Mucosa of descending colon (tissue), 3 donors: ENCODE data around the gene EDEM1. TPM values are rescaled to one million over a fixed set of nuclear protein-coding genes. Genes with fewer than 3 reads are reported as not detected.

Experiments
- ATAC-seq: fragments of 200-7000 bp; cut with Tn5 transposase; one replicate; pipeline ENCODE4 v1.9.1; 2020; ENCODE audit warnings: mild to moderate bottlenecking, moderate library complexity
- DNase-seq, 3 donors: peaks; one replicate each; pipeline ENCODE4 v3.0.0-alpha.2; 2020
- H3K36me3 ChIP-seq: fragments of 200-600 bp; one replicate; pipeline ENCODE4 v1.8.0; 2021; ENCODE audit warnings: low read depth, mild to moderate bottlenecking
- H3K4me1 ChIP-seq: fragments of 200-600 bp; one replicate; pipeline ENCODE4 v1.8.0; 2021; ENCODE audit warnings: low read depth, mild to moderate bottlenecking
- H3K4me3 ChIP-seq: fragments of 200-600 bp; one replicate; pipeline ENCODE4 v1.8.0; 2021; ENCODE audit warnings: mild to moderate bottlenecking
- H3K9me3 ChIP-seq: fragments of 200-600 bp; one replicate; pipeline ENCODE4 v1.8.0; 2021; ENCODE audit warnings: mild to moderate bottlenecking
- CTCF ChIP-seq: fragments of 200-600 bp; IDR thresholded peaks from one replicate; pipeline ENCODE4 v1.8.0; 2022; ENCODE audit warnings: antibody characterized with exemption, mild to moderate bottlenecking
- intact Hi-C, 2 donors: fragments of 100-400 bp; cut with DNase I in 1 of 2; cut with micrococcal nuclease in 1 of 2; formaldehyde crosslinking; loops; one replicate each; pipeline versions ENCODE4 v1.11.0 to v1.11.1; 2022; cut with DNase I, micrococcal nuclease
- total RNA-seq, 3 donors: library from RNA; stranded (reverse); fragmentation: NEBNext Ultra II Directional in 2 of 3; extraction: Animal tissue kit (Norgen Biotek cat#: 25700) in 2 of 3; gene quantifications; one replicate each; pipeline versions ENCODE4 v1.2.1 to v1.2.4, GENCODE V29; 2021 to 2023
- donor health status: DM: no; HTN: no; CAD: no; lungs with moderate emphysema.
- donor health status: DM: no; HTN: no; CAD: no.
- donor health status: DM: no; HTN: yes; CAD: no.

EDEM1 gene
- total RNA-seq, 3 donors from 2014 or later: 30.3 to 52.6 (median 45.4) TPM

DNA sequence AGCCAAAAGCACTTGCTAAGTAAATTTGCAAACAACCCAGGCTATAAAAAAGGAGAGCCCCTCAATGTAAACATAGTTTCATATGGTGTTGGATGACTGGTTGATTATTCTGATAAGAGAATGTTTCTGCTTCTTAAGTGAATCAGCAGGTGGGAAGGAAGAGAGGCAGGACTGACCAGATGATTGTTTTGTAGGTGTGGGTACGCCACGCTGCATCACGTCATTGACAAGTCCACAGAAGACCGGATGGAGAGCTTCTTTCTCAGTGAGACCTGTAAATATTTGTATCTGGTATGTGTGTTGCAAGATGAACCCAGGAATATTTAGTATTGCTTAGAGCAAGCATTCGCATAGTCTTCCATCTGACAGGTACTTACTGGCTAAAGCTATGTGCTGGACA, 23.4 kb downstream of the EDEM1 start:
- DNase-seq: no peak
- Histone ChIP-seq H3K4me3 (no peak overlapping the region), H3K36me3 (peaks cover 9% of the 10 kb centered on the region), H3K9me3 (no peaks in the 10 kb centered on the region), H3K4me1 (no peaks in the 10 kb centered on the region)
- intact Hi-C loops: no loop called here
- no peak for TF ChIP-seq CTCF
- peak; percentile 80 for ATAC-seq

- TF ChIP-seq CTCF: no peak
- H3K4me3 ChIP-seq: no peak overlapping the region
- DNase-seq (no peak), ATAC-seq (no peak)
- H3K4me1 ChIP-seq: no peaks in the 10 kb centered on the region
- peaks cover 14% of the 10 kb centered on the region for H3K36me3 ChIP-seq
- intact Hi-C loops: no loop called here
- no peaks in the 10 kb centered on the region for H3K9me3 ChIP-seq
These were observed 25.4 kb downstream of the EDEM1 start for GRCh38 chr3:5212628-5213573.

DNA sequence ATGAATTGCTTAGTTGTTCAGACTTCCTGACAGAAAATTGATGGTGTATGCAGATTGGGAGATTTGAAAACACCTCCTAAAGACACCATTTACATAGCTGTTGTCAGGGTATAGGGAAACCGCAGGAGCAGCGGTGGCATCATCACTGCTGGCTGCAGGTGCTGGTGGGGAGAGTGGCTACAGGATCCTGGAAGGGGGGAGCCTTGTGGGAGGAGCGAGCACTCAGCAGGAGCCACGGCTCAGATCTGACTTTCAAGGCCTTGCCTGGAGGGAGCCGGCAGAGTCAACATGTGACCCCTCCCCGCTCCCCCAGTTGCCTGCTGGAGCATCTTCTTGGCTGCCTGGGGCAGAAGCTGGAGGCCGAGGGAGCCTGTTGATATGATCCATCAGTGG, 26.1 kb downstream of the EDEM1 start:
- no peak for TF ChIP-seq CTCF
- Histone ChIP-seq H3K4me1 (no peaks in the 10 kb centered on the region), H3K36me3 (peaks cover 14% of the 10 kb centered on the region), H3K4me3 (no peak overlapping the region), H3K9me3 (no peaks in the 10 kb centered on the region)
- no peak for ATAC-seq
- intact Hi-C loops: no loop called here
- DNase-seq: no peak

- Histone ChIP-seq H3K4me1 (no peaks in the 10 kb centered on the region), H3K4me3 (no peak overlapping the region), H3K36me3 (peaks cover 14% of the 10 kb centered on the region), H3K9me3 (no peaks in the 10 kb centered on the region)
- no peak for DNase-seq
- ATAC-seq: no peak
- no peak for TF ChIP-seq CTCF
- intact Hi-C loops: no loop called here
These were observed 26.8 kb downstream of the EDEM1 start for GRCh38 chr3:5214352-5214751.

DNA sequence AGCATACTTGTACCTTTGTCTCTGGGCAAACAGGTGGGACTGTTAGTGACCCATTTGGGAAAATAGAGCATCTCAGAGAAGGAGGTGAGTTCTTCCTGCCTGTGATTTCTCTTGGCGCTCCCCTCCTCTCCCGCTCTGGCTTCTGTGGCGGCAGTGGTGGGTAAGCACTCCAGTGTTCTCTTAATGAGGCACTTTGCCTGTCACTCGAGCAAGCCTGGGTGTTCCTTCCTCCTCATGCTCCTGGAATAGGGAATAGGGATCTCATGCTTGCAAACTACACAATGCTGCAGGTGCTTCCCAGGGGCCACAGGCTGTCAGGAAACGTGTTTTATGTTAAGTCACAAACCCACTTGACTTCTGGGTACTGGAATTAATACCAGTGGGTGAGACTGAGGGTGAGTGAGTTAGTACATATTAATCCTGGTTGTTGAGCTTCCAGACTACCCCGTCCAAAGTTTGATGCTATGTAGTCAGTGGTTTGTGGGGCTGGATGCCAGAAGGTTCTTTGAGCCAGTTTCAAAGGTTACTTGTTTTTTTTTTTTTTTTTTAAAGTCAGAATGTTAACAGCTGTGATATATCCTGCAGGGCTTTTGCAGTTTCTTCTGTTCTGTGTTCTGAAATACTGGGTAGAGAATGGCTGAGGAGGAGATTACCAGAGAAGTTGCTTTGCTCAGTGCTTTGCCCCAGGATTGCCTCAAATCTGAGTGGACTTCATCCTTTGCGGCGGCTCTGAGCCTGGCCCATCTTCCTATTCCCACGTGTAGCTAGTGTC, 30.5 kb downstream of the EDEM1 start:
- Histone ChIP-seq H3K4me3 (no peak overlapping the region), H3K36me3 (peaks cover 5% of the 10 kb centered on the region), H3K4me1 (no peaks in the 10 kb centered on the region), H3K9me3 (no peaks in the 10 kb centered on the region)
- DNase-seq: no peak
- ATAC-seq: no peak
- intact Hi-C loops: no loop called here
- no peak for TF ChIP-seq CTCF
